ENCODE results near the gene DDX55. TPM values are rescaled to one million over a fixed set of nuclear protein-coding genes. Genes with fewer than 3 reads are reported as not detected.
A peak's percentile ranks its signal among the peaks of the same experiment; 100 is the strongest.
"Not testable (repeated sequence)": the region's sequence is repeated elsewhere in the genome, so short reads cannot be mapped to it uniquely, and the experiment has no call there.

DDX55 gene, protein sequence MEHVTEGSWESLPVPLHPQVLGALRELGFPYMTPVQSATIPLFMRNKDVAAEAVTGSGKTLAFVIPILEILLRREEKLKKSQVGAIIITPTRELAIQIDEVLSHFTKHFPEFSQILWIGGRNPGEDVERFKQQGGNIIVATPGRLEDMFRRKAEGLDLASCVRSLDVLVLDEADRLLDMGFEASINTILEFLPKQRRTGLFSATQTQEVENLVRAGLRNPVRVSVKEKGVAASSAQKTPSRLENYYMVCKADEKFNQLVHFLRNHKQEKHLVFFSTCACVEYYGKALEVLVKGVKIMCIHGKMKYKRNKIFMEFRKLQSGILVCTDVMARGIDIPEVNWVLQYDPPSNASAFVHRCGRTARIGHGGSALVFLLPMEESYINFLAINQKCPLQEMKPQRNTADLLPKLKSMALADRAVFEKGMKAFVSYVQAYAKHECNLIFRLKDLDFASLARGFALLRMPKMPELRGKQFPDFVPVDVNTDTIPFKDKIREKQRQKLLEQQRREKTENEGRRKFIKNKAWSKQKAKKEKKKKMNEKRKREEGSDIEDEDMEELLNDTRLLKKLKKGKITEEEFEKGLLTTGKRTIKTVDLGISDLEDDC
- 10 to 100 TPM; 50.5 to 58.7 TPM for total RNA-seq
- 10 to 100 TPM; 19.4 to 22.4 TPM for polyA plus RNA-seq

DNA sequence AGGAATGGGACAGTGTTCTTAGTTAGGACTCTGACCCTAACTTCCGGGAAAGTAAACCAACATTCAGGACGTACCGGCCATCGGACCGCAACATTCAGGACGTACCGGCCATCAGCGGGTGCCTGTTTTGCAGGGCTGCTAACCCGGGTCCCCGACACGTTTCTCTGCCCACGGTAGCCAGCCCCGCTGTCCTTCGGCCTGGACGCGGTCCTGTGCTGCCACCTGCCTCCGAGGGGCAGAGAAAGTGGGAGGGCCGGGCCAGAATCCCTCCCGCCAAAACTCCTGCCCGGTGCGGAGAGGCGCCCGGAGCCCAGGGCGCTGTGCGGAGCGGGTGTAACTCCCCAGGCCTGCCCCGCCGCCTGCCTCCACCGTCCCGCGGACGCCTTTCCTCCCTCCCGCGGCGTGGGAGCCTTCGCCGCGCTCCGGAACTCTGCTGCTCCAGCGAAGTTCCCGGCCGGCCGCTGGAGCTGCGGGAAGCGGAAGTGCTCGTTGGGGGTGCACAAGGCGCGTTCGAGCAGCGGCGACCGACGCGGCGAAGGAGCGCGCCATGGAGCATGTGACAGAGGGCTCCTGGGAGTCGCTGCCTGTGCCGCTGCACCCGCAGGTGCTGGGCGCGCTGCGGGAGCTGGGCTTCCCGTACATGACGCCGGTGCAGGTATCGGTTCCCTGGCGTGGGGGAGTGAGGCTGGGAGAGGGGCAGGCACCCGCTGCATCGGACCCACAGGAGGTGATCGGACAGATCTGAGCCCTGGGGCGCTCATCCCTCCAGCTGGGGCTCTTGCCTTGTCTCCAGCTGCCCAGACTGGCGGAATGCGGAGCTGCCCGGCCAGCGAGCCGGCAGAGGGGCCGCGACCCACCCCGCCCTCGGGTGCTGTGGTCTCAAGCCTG lies at the start of gene DDX55:
DDX55 (plus strand) TSS at position 498 of the 888 bp plus-strand sequence; CDS start at position 548, 50 bp downstream.
- peak; percentile 84 to 87 (median 86) for DNase-seq
- intact Hi-C loops (cut with micrococcal nuclease) = loop anchor here (1.0 kb wide), 4 partner anchors 18 to 628 kb away; partner anchors contain the start of genes EIF2B1, GTF2H3 and TMED2
- H3K27me3 Mint-ChIP-seq = no peaks in the 10 kb centered on the region
- H3K27ac Mint-ChIP-seq = peak within 1 kb of the TSS; percentile 91 to 96 (median 95)
- H3K4me3 ChIP-seq (ENCODE audit: low read length in 2 of 2) = peak within 1 kb of the TSS; percentile 97 to 99
- peaks cover 27% of the 10 kb centered on the region for H3K4me1 ChIP-seq (ENCODE audit: insufficient read depth, low read length)
- POLR2A ChIA-PET (ENCODE audit: partially characterized antibody) = interaction anchor here (0.7 to 2.9 kb wide), 22 partner anchors 9 to 1929 kb away, joined by 3 to 16 read pairs (median 3); partner anchors contain the start of genes DNAH10, EIF2B1, GTF2H3 and KMT5A
- H3K9me3 Mint-ChIP-seq = no peaks in the 10 kb centered on the region
- no peaks in the 10 kb centered on the region for H3K27me3 ChIP-seq (ENCODE audit: insufficient read depth, low read length)
- H3K4me1 Mint-ChIP-seq = peaks cover 18 to 42% (median 29%) of the 10 kb centered on the region in 4 donors
- peak within 1 kb of the TSS; percentile 90 to 99 (median 96) for H3K4me3 Mint-ChIP-seq
- peaks cover 21% of the 10 kb centered on the region for H3K36me3 ChIP-seq (ENCODE audit: insufficient read depth, low read length)
- H3K9me3 ChIP-seq (ENCODE audit: control insufficient read depth in 1 of 2, low read length in 2 of 2) = no peaks in the 10 kb centered on the region
- CTCF ChIA-PET (ENCODE audit: partially characterized antibody) = interaction anchor here (0.7 to 2.9 kb wide), 6 partner anchors 11 to 379 kb away, joined by 3 to 10 read pairs (median 3); partner anchors contain the start of genes MPHOSPH9, MTRFR and SBNO1
- H3K27ac ChIP-seq (ENCODE audit: low read depth, low read length) = peak within 1 kb of the TSS; percentile 92
- H3K36me3 Mint-ChIP-seq = peaks cover 9 to 37% of the 10 kb centered on the region in 2 donors

DNA sequence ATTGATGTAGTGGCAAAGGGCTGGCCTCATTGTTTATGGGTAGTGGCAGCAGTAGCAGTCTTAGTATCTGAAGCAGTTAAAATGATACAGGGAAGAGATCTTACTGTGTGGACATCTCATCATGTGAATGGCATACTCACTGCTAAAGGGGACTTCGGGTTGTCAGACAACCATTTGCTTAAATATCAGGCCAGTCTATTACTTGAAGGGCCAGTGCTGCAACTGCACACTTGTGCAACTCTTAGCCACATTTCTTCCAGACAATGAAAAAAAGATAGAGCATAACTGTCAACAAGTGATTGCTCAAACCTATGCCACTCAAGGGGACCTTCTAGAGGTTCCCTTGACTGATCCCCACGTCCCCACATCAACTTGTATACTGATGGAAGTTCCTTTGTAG lies 47.8 kb upstream of the DDX55 start:
- H3K4me3 Mint-ChIP-seq; H3K9me3 Mint-ChIP-seq; H3K4me1 Mint-ChIP-seq; H3K27ac Mint-ChIP-seq; POLR2A ChIA-PET (ENCODE audit: partially characterized antibody); intact Hi-C loops (cut with micrococcal nuclease); H3K27me3 ChIP-seq (ENCODE audit: insufficient read depth, low read length); CTCF ChIA-PET (ENCODE audit: partially characterized antibody); H3K27ac ChIP-seq (ENCODE audit: low read depth, low read length); H3K9me3 ChIP-seq (ENCODE audit: control insufficient read depth in 1 of 2, low read length in 2 of 2); DNase-seq; H3K4me3 ChIP-seq (ENCODE audit: low read length in 2 of 2); H3K36me3 ChIP-seq (ENCODE audit: insufficient read depth, low read length); H3K4me1 ChIP-seq (ENCODE audit: insufficient read depth, low read length); H3K27me3 Mint-ChIP-seq; H3K36me3 Mint-ChIP-seq: not testable (repeated sequence)

DNA sequence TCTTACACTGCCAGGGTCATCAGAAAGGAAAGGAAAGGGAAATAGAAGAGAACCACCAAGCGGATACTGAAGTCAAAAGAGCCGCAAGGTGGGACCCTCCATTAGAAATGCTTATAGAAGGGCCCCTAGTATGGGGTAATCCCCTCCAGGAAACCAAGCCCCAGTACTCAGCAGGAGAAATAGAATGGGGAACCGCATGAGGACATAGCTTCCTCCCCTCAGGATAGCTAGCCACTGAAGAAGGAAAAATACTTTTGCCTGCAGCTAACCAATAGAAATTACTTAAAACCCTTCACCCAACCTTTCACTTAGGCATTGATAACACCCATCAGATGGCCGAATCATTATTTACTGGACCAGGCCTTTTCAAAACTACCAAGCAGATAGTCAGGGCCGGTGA lies 47.1 kb upstream of the DDX55 start:
- H3K27me3 ChIP-seq (ENCODE audit: insufficient read depth, low read length); H3K9me3 ChIP-seq (ENCODE audit: control insufficient read depth in 1 of 2, low read length in 2 of 2); POLR2A ChIA-PET (ENCODE audit: partially characterized antibody); intact Hi-C loops (cut with micrococcal nuclease); CTCF ChIA-PET (ENCODE audit: partially characterized antibody); H3K4me1 Mint-ChIP-seq; H3K27ac Mint-ChIP-seq; H3K4me3 Mint-ChIP-seq; H3K27ac ChIP-seq (ENCODE audit: low read depth, low read length); H3K36me3 ChIP-seq (ENCODE audit: insufficient read depth, low read length); H3K4me3 ChIP-seq (ENCODE audit: low read length in 2 of 2); H3K4me1 ChIP-seq (ENCODE audit: insufficient read depth, low read length); H3K27me3 Mint-ChIP-seq; H3K9me3 Mint-ChIP-seq; DNase-seq; H3K36me3 Mint-ChIP-seq: not testable (repeated sequence)

DNA sequence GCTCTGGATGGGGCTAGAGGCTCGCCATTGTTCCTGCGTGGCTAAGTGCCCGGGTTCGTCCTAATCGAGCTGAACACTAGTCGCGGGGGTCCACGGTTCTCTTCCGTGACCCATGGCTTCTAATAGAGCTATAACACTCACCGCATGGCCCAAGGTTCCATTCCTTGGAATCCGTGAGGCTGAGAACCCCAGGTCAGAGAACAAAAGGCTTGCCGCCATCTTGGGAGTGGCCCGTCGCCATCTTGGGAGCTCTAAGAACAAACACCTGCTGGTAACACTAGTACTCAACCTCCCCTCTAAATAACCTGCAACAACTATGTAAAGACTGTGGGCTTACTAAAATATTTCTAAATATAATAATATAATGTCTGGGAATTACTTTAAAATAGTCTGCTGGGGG lies 43.4 kb upstream of the DDX55 start:
- H3K36me3 ChIP-seq (ENCODE audit: insufficient read depth, low read length); intact Hi-C loops (cut with micrococcal nuclease); H3K27me3 Mint-ChIP-seq; H3K9me3 ChIP-seq (ENCODE audit: control insufficient read depth in 1 of 2, low read length in 2 of 2); H3K36me3 Mint-ChIP-seq; DNase-seq; POLR2A ChIA-PET (ENCODE audit: partially characterized antibody); H3K4me1 Mint-ChIP-seq; CTCF ChIA-PET (ENCODE audit: partially characterized antibody); H3K9me3 Mint-ChIP-seq; H3K27me3 ChIP-seq (ENCODE audit: insufficient read depth, low read length); H3K27ac Mint-ChIP-seq; H3K4me3 Mint-ChIP-seq; H3K27ac ChIP-seq (ENCODE audit: low read depth, low read length); H3K4me1 ChIP-seq (ENCODE audit: insufficient read depth, low read length); H3K4me3 ChIP-seq (ENCODE audit: low read length in 2 of 2): not testable (repeated sequence)

DNA sequence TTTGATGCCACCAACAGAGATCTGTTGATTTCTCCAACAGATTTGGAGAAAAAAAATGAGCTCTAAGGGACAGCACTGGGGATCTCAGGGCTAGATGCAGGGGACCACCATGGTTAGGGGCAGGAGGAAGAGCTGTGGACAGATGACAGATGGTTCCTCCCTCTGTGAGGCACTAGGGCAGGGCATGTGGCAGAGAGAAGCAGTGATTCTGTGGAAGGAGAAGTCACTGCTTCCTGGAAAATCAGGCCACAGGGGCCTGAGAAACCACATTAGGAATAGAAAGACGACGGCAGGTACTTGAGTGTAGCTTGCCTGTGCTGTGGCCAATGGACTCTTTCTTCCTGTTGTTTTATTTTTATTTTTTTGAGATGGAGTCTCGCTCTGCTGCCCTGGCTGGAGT lies 42.4 kb upstream of the DDX55 start:
- Mint-ChIP-seq H3K4me1 (no peaks in the 10 kb centered on the region), H3K4me3 (no peak overlapping the region)
- POLR2A ChIA-PET (ENCODE audit: partially characterized antibody) = no interaction called here

DNA sequence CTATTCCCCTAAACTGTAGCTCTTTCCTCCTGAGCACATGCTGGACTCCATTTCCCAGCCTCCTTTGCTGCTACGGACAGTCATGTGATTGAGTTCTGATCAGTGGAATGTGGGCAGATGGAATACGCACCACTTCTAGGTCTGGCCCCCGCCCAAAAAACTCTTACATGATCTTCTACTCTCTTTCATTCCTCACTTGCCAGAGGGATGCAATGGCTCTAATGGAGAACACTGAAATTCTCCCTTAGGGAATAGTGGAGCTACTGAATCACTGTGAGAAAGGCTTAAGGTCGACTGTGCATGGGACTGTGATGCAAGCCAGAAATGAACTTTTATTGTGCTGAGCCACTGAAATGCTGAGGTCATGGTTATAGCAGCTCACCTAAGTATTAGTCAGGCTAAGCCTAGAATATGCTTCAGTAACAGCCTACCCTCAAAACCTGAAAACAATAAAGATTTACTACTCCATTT lies 30.5 kb upstream of the DDX55 start:
- peaks cover 0 to 6% (median 3%) of the 10 kb centered on the region in 4 donors for H3K4me1 Mint-ChIP-seq
- H3K4me3 Mint-ChIP-seq = no peak overlapping the region
- Histone ChIP-seq H3K9me3 (ENCODE audit: control insufficient read depth in 1 of 2, low read length in 2 of 2) (no peaks in the 10 kb centered on the region), H3K4me3 (ENCODE audit: low read length in 2 of 2) (no peak overlapping the region), H3K27ac (ENCODE audit: low read depth, low read length) (no peak overlapping the region), H3K36me3 (ENCODE audit: insufficient read depth, low read length) (no peaks in the 10 kb centered on the region), H3K4me1 (ENCODE audit: insufficient read depth, low read length) (no peaks in the 10 kb centered on the region), H3K27me3 (ENCODE audit: insufficient read depth, low read length) (no peaks in the 10 kb centered on the region)
- no peak for DNase-seq
- peak overlapping the region in 2 of 7 donors; percentile 39 to 57 for H3K27ac Mint-ChIP-seq
- CTCF ChIA-PET (ENCODE audit: partially characterized antibody) = interaction anchor here (0.8 kb wide), 1 partner anchor 12 kb away, joined by 3 read pairs; no protein-coding TSS in a partner anchor
- H3K27me3 Mint-ChIP-seq = no peaks in the 10 kb centered on the region
- POLR2A ChIA-PET (ENCODE audit: partially characterized antibody) = no interaction called here
- intact Hi-C loops (cut with micrococcal nuclease) = no loop called here
- H3K36me3 Mint-ChIP-seq = no peaks in the 10 kb centered on the region
- no peaks in the 10 kb centered on the region for H3K9me3 Mint-ChIP-seq

More for the DNA sequence above, 42.4 kb upstream of the DDX55 start:
- H3K4me3 ChIP-seq (ENCODE audit: low read length in 2 of 2) = no peak overlapping the region
- no peaks in the 10 kb centered on the region for H3K36me3 Mint-ChIP-seq
- no peaks in the 10 kb centered on the region for H3K9me3 ChIP-seq (ENCODE audit: control insufficient read depth in 1 of 2, low read length in 2 of 2)
- no peak overlapping the region for H3K27ac ChIP-seq (ENCODE audit: low read depth, low read length)
- H3K27me3 ChIP-seq (ENCODE audit: insufficient read depth, low read length) = no peaks in the 10 kb centered on the region
- no peaks in the 10 kb centered on the region for H3K9me3 Mint-ChIP-seq
- no peaks in the 10 kb centered on the region for H3K36me3 ChIP-seq (ENCODE audit: insufficient read depth, low read length)
- no peak overlapping the region for H3K27ac Mint-ChIP-seq
- CTCF ChIA-PET (ENCODE audit: partially characterized antibody) = no interaction called here
- no peak for DNase-seq
- intact Hi-C loops (cut with micrococcal nuclease) = no loop called here
- H3K27me3 Mint-ChIP-seq = no peaks in the 10 kb centered on the region
- no peaks in the 10 kb centered on the region for H3K4me1 ChIP-seq (ENCODE audit: insufficient read depth, low read length)

DNA sequence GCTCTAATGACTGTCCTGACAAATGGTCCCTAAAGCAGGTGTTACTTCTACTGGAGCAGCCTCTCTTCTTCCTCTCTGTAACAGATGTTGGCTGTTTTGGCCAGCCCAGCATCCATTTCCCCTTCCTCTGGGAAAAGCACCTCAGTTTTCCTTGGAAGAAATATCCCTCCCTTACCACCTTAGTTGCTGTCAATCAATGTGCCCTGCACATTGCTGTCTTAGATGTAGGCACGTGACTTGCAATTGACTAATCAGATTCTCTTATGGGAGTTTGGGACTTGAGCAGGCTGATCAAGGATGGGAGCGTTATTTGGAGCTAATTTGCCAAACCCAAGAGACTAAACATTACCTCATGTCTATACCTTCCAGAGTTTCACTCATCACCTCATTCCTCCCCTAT lies 29.5 kb upstream of the DDX55 start:
- Mint-ChIP-seq H3K27ac (peak overlapping the region in 1 of 7 donors; percentile 13), H3K9me3 (no peaks in the 10 kb centered on the region), H3K4me3 (no peak overlapping the region), H3K36me3 (no peaks in the 10 kb centered on the region), H3K4me1 (peaks cover 0 to 6% (median 3%) of the 10 kb centered on the region in 4 donors), H3K27me3 (no peaks in the 10 kb centered on the region)
- no peaks in the 10 kb centered on the region for H3K36me3 ChIP-seq (ENCODE audit: insufficient read depth, low read length)
- CTCF ChIA-PET (ENCODE audit: partially characterized antibody) = interaction anchor here (2.6 kb wide), 1 partner anchor 10 kb away, joined by 11 read pairs; no protein-coding TSS in a partner anchor
- intact Hi-C loops (cut with micrococcal nuclease) = no loop called here
- H3K27ac ChIP-seq (ENCODE audit: low read depth, low read length) = no peak overlapping the region
- no peaks in the 10 kb centered on the region for H3K27me3 ChIP-seq (ENCODE audit: insufficient read depth, low read length)
- DNase-seq = no peak
- H3K9me3 ChIP-seq (ENCODE audit: control insufficient read depth in 1 of 2, low read length in 2 of 2) = no peaks in the 10 kb centered on the region
- H3K4me1 ChIP-seq (ENCODE audit: insufficient read depth, low read length) = no peaks in the 10 kb centered on the region
- no peak overlapping the region for H3K4me3 ChIP-seq (ENCODE audit: low read length in 2 of 2)
- POLR2A ChIA-PET (ENCODE audit: partially characterized antibody) = no interaction called here
